ENCODE measurements around the gene ATP6V1G2. TPM values are rescaled to one million over a fixed set of nuclear protein-coding genes. Genes with fewer than 3 reads are reported as not detected.
A peak's percentile ranks its signal among the peaks of the same experiment; 100 is the strongest.

ATP6V1G2 gene
- polyA plus RNA-seq, 1 donor from 2014 or later: 56.7 TPM

- peak within 1 kb of the TSS; percentile 66 for H2AFZ ChIP-seq (ENCODE audit: low read depth, low read length)
- no peaks in the 10 kb centered on the region for H3F3A ChIP-seq (ENCODE audit: insufficient read depth, low read length, poor library complexity, severe bottlenecking)
- peak within 1 kb of the TSS; percentile 96 for H3K27ac ChIP-seq (ENCODE audit: low read length)
- peaks cover 80% of the 10 kb centered on the region for H3K79me2 ChIP-seq (replicated peaks; ENCODE audit: insufficient read depth, low read length)
- no peaks in the 10 kb centered on the region for H3K9me2 ChIP-seq (ENCODE audit: insufficient read depth, low read length)
- no peaks in the 10 kb centered on the region for H3K27me3 ChIP-seq (ENCODE audit: insufficient read depth, low read depth, low read length)
- no peaks in the 10 kb centered on the region for H3K9me3 ChIP-seq (ENCODE audit: low read length)
- H3K36me3 ChIP-seq (ENCODE audit: insufficient read depth, low read length): no peaks in the 10 kb centered on the region
- TF ChIP-seq MXI1 (conservative IDR thresholded peaks at IDR 0.05; ENCODE audit: poor library complexity, severe bottlenecking) (peak; percentile 86), SMC3 (conservative IDR thresholded peaks at IDR 0.05; ENCODE audit: poor library complexity) (peak; percentile 37), RAD21 (conservative IDR thresholded peaks at IDR 0.05) (no peak), EZH2 (IDR thresholded peaks at IDR 0.05; ENCODE audit: borderline replicate concordance, insufficient read depth, low read length, poor library complexity, severe bottlenecking) (no peak), EP300 (conservative IDR thresholded peaks at IDR 0.05; ENCODE audit: poor library complexity, severe bottlenecking) (peak; percentile 75), TAF1 (IDR thresholded peaks at IDR 0.05; ENCODE audit: low read depth) (peak; percentile 99), POLR2AphosphoS5 (IDR thresholded peaks at IDR 0.05) (peak; percentile 99)
- TF ChIP-seq, protein P1, sequence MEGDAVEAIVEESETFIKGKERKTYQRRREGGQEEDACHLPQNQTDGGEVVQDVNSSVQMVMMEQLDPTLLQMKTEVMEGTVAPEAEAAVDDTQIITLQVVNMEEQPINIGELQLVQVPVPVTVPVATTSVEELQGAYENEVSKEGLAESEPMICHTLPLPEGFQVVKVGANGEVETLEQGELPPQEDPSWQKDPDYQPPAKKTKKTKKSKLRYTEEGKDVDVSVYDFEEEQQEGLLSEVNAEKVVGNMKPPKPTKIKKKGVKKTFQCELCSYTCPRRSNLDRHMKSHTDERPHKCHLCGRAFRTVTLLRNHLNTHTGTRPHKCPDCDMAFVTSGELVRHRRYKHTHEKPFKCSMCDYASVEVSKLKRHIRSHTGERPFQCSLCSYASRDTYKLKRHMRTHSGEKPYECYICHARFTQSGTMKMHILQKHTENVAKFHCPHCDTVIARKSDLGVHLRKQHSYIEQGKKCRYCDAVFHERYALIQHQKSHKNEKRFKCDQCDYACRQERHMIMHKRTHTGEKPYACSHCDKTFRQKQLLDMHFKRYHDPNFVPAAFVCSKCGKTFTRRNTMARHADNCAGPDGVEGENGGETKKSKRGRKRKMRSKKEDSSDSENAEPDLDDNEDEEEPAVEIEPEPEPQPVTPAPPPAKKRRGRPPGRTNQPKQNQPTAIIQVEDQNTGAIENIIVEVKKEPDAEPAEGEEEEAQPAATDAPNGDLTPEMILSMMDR (IDR thresholded peaks at IDR 0.05; ENCODE audit: poor library complexity, severe bottlenecking): peak; percentile 14
- TF ChIP-seq, protein P2, sequence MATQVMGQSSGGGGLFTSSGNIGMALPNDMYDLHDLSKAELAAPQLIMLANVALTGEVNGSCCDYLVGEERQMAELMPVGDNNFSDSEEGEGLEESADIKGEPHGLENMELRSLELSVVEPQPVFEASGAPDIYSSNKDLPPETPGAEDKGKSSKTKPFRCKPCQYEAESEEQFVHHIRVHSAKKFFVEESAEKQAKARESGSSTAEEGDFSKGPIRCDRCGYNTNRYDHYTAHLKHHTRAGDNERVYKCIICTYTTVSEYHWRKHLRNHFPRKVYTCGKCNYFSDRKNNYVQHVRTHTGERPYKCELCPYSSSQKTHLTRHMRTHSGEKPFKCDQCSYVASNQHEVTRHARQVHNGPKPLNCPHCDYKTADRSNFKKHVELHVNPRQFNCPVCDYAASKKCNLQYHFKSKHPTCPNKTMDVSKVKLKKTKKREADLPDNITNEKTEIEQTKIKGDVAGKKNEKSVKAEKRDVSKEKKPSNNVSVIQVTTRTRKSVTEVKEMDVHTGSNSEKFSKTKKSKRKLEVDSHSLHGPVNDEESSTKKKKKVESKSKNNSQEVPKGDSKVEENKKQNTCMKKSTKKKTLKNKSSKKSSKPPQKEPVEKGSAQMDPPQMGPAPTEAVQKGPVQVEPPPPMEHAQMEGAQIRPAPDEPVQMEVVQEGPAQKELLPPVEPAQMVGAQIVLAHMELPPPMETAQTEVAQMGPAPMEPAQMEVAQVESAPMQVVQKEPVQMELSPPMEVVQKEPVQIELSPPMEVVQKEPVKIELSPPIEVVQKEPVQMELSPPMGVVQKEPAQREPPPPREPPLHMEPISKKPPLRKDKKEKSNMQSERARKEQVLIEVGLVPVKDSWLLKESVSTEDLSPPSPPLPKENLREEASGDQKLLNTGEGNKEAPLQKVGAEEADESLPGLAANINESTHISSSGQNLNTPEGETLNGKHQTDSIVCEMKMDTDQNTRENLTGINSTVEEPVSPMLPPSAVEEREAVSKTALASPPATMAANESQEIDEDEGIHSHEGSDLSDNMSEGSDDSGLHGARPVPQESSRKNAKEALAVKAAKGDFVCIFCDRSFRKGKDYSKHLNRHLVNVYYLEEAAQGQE (IDR thresholded peaks at IDR 0.05; ENCODE audit: borderline replicate concordance): peak; percentile 99
- peak within 1 kb of the TSS; percentile 86 for H3K4me3 ChIP-seq (ENCODE audit: low read length)
- H3K9ac ChIP-seq (ENCODE audit: low read length): peak within 1 kb of the TSS; percentile 98
- peaks cover 25% of the 10 kb centered on the region for H4K20me1 ChIP-seq (ENCODE audit: insufficient read depth)
- peak within 1 kb of the TSS; percentile 100 for H3K4me2 ChIP-seq (ENCODE audit: low read length)
These were observed 4.5 kb downstream of the ATP6V1G2 start, which contains the start of gene DDX39B for GRCh38 chr6:31541658-31542521. DDX39B (minus strand) TSS chr6:31542003; CDS start chr6:31540532, 1,471 bp downstream.

GRCh38 chr6:31541059-31541657, 5.2 kb downstream of the ATP6V1G2 start:
- Histone ChIP-seq H3K9ac (ENCODE audit: low read length) (peak overlapping the region; percentile 98), H3K79me2 (replicated peaks; ENCODE audit: insufficient read depth, low read length) (peaks cover 85% of the 10 kb centered on the region), H2AFZ (ENCODE audit: low read depth, low read length) (peak overlapping the region; percentile 42), H4K20me1 (ENCODE audit: insufficient read depth) (peaks cover 33% of the 10 kb centered on the region), H3K9me3 (ENCODE audit: low read length) (no peaks in the 10 kb centered on the region), H3F3A (ENCODE audit: insufficient read depth, low read length, poor library complexity, severe bottlenecking) (no peaks in the 10 kb centered on the region), H3K9me2 (ENCODE audit: insufficient read depth, low read length) (no peaks in the 10 kb centered on the region), H3K4me3 (ENCODE audit: low read length) (peak overlapping the region; percentile 86), H3K27ac (ENCODE audit: low read length) (peak overlapping the region; percentile 96), H3K27me3 (ENCODE audit: insufficient read depth, low read depth, low read length) (no peaks in the 10 kb centered on the region), H3K36me3 (ENCODE audit: insufficient read depth, low read length) (no peaks in the 10 kb centered on the region), H3K4me2 (ENCODE audit: low read length) (peak overlapping the region; percentile 100)
- TF ChIP-seq POLR2AphosphoS5 (IDR thresholded peaks at IDR 0.05): peak; percentile 33
- TF ChIP-seq MXI1 (conservative IDR thresholded peaks at IDR 0.05; ENCODE audit: poor library complexity, severe bottlenecking): no peak

Data from neural cell (in vitro differentiated cells).